HG02884 (cell line): ENCODE data around the gene ALPI.
"Not testable (repeated sequence)": the region's sequence is repeated elsewhere in the genome, so short reads cannot be mapped to it uniquely, and the experiment has no call there.

ENCODE experiments used
- ATAC-seq: cut with Tn5 transposase; IDR thresholded peaks from one replicate; pipeline ENCODE4 v1.9.1; 2021; ENCODE audit warnings: mild to moderate bottlenecking, moderate library complexity; ENCODE audit not compliant: unreplicated experiment

Gene ALPI

GRCh38 chr2:232441147-232441651 lies 14.8 kb upstream of the ALPI start:
- ATAC-seq = no peak

- not testable (repeated sequence) for ATAC-seq
Observed at GRCh38 chr2:232441922-232442321, 14.0 kb upstream of the ALPI start.

GRCh38 chr2:232442431-232442830 lies 13.5 kb upstream of the ALPI start:
- not testable (repeated sequence) for ATAC-seq

DNA sequence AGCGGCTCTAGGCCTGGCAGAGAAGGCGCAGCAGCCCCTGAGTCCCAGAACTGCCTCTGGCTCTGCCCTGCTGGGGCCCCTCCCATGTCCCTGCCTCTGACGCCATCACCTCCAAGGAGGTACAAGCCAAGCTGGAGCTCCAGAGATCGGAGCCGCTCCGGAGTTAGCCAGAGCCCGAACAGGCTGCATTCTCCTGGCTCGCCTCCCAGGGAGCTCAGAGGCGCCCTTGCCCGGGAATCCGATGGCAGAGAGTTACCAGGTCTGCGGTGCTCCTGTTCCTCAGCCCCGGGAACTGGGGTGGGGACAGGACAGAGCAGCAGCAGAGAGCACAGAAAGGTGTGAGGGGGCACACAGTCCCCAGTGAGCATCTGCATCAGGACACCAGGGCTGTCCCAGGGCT lies 12.9 kb upstream of the ALPI start:
- not testable (repeated sequence) for ATAC-seq

- ATAC-seq = not testable (repeated sequence)
Observed at GRCh38 chr2:232443669-232444408, 12.1 kb upstream of the ALPI start.

DNA sequence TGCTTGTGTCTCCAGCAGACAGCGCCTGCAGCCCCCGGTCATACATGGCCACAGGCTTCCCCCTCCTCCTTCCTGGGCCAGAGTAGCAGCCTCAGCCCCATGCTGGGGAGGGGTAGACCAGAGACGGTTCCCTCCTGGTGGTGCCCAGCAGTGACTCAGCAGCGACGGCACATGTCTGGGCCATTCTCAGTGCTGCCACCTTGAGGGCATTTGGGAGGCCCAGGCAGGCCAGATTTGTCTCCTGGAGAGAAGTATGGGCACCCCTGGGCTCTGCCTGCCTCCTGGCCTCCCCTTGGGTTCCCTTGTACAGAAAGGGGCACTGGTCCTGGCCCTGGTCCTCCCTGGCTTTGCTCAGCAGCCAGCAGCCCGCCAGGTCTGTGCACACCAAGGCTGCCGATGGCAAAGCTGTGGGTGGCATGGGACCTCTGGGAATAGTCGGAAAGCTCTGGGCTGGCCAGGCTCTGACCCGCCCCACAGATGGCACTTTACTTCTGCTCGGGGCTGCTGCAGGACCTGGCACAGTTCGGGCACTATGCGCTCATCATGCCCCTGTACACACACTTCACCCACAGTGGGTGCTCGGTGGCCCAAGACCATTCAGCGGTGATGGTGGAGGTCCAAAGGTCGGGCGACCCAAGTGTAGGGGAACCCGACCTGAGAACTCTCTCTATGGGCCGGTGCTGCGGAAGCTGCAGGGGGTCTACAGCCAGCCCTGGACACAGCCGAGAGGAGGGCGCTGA lies 11.4 kb upstream of the ALPI start:
- no peak for ATAC-seq

DNA sequence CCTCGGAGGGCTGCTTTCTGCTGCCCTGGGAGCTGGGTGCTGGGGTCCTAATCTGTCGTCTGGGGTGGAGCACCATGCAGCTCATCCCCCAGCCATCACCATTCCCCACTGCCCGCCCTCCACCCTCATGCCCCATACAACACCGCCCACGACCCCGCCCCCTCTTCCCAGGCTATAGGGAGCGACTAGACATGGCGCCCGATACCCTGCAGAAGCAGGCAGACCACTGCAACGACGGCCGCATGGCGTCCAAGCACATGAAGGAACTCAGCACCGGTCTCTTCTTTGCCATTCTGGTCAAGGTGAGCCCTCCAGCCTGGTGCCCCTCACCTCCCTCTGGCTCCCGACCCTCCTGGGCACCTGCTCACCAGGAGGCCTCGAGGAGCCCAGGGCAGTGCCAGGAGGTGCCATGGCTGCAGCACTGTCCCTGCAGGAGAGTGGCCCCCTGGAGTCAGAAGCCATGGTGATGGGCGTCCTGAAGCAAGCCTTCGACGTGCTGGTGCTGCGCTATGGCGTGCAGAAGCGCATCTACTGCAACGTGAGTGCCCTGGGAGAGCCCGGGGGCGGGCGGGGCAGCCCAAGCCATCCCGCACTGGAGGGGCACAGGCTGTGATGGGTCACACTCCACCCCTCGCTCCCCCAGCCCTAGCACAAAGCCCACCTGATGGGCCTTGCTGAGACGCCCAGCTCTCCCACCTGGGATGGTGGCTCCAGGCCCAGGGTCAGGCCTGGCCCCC lies 10.6 kb upstream of the ALPI start:
- not testable (repeated sequence) for ATAC-seq

DNA sequence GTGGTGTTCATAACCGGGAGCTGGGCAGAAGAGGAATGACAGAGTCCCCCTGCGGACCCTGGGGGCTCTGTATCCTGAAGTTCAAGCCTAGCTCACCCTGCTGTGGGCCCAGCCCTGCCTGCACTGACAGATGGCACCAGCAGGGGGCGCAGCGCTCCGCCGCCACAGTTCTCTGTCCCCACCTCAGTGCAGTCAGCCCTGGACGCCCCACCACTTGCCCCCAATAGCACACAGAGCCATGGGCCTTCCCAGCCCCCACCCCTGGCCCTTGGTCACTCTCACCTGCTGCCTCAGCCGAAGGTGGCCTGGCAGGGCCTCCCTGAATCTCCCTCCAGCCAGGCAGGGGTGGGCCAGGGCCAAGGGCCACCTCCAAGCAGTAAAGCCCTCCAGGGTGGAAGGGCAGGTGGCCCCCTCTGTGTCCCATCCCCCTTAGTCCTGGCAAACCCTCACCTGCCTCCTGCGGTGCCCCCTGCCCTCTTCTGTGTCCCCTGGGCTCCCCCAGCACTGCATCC lies 9.6 kb upstream of the ALPI start:
- ATAC-seq = not testable (repeated sequence)

DNA sequence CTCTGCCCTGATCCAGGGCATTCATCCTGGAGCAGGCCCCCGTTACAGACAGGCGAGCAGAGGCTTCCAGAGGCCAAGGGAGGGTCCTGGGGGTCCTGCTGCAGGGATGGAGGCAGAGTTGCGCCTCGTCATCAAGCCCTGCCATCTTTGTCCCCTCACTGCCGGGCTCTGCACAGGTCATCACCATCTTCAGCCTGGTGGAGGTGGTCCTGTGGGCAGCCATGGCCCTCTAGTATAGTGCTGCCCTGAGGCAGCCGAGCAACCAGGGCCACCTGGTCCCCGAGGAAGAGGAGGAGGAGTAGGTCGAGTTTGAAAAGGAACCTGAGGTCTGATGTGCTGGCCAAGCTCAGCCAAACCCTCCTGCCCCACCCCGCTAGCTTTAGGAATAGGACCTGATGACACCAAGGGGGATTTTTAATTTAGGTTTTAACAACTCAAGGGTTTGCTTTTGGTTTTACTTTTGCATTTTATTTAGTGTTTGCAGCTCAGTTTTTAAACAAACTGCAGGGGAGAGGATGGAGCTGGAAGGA lies 8.8 kb upstream of the ALPI start:
- no peak for ATAC-seq

GRCh38 chr2:232447638-232448303 lies 8.2 kb upstream of the ALPI start:
- ATAC-seq = no peak

DNA sequence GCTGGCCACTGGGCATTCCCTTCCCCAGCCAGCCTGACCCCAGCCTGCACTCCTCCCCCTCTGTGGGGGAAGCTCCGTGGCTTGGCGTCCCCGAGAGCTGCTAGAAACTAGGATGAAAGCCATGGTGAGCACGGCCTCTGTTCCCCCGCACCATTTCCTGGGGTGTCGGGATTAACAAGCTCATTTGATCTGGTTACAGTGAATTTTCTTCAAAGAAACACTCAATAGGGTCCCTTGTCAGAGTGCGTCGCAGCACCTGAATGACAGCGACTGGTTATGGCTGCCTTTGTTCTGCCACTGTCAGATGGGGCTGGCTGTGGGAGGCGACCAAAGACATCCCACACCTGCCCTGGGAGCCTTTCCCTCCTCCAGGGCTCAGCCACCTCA lies 7.7 kb upstream of the ALPI start:
- ATAC-seq = no peak

GRCh38 chr2:232449964-232450363 lies 6.0 kb upstream of the ALPI start:
- no peak for ATAC-seq

DNA sequence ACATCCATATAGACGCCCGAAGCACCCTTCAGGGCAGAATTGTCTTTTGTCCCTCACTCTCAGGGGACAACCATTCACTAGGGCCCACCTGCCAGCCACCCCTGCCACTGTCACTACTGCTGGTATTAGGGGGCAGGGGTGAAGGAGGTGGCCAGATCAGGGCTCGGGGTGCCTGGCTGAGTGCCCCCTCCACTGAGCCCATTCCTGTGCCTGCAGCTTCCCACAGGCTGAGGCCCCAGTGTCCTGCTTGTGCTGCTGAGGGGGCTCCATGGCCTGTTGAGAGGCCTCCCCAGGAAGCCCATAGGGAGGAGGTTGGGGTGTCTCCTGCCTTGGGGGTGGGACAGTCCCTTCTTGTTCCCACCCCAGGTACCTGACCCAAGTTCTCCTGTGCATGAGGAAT lies 4.3 kb upstream of the ALPI start:
- ATAC-seq = not testable (repeated sequence)

GRCh38 chr2:232454630-232455029 lies 1.3 kb upstream of the ALPI start:
- no peak for ATAC-seq

- ATAC-seq = no peak
Observed at GRCh38 chr2:232456296-232457120, 555 bp downstream of the ALPI start.

- no peak for ATAC-seq
Observed at GRCh38 chr2:232457121-232458011, 1.4 kb downstream of the ALPI start.

DNA sequence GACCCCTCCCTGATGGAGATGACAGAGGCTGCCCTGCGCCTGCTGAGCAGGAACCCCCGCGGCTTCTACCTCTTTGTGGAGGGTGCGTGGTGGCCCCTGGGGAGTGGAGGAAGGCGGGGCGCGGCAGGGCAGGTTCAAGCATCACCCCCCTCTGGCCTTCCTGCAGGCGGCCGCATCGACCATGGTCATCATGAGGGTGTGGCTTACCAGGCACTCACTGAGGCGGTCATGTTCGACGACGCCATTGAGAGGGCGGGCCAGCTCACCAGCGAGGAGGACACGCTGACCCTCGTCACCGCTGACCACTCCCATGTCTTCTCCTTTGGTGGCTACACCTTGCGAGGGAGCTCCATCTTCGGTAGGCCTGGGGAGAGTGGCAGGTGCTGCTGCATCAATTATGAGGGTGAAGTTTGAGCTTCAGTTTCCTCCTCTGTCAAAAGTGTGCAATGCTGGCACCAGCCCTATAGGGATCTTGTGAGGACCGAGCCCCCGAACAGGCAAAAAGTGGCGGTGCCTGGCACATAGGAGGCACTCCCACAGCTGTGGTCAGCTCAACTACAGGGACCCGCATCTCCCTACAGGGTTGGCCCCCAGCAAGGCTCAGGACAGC lies 2.2 kb downstream of the ALPI start:
- no peak for ATAC-seq
